Measurements from ENCODE around the gene PPDPF. TPM values are rescaled to one million over a fixed set of nuclear protein-coding genes. Genes with fewer than 3 reads are reported as not detected.

PPDPF gene
- total RNA-seq, 2 experiments from 2014 or later: 34.9 to 117 TPM

- DNase-seq (ENCODE audit: low spot score): no peak
- ChIA-PET POLR2A (no interaction called here), CTCF (ENCODE audit: unreplicated experiment) (no interaction called here)
- Histone ChIP-seq H3K9me2 (ENCODE audit: insufficient read depth, low read length) (no peaks in the 10 kb centered on the region), H3K36me3 (ENCODE audit: insufficient read depth, low read length) (no peaks in the 10 kb centered on the region), H3K27ac (ENCODE audit: low read depth, low read length, poor library complexity, severe bottlenecking) (no peak overlapping the region), H3K4me2 (ENCODE audit: low read length) (no peak overlapping the region), H3K79me2 (ENCODE audit: insufficient read depth, low read depth, low read length) (no peaks in the 10 kb centered on the region), H4K20me1 (ENCODE audit: insufficient read depth, low read length) (no peaks in the 10 kb centered on the region), H2AFZ (ENCODE audit: low read length) (no peak overlapping the region), H3K4me3 (ENCODE audit: low read depth, low read length, poor library complexity, severe bottlenecking) (no peak overlapping the region), H3K4me1 (ENCODE audit: insufficient read depth, low read length, poor library complexity, severe bottlenecking) (no peaks in the 10 kb centered on the region), H3K9me3 (ENCODE audit: low read length) (no peaks in the 10 kb centered on the region)
- intact Hi-C loops (cut with micrococcal nuclease; ENCODE audit: unreplicated experiment): no loop called here
- BruUV-seq (replicated peaks): no TSS peak
- no peak for TF ChIP-seq CTCF (conservative IDR thresholded peaks at IDR 0.05; ENCODE audit: low read length)
- no peak for TF ChIP-seq EZH2phosphoT487 (IDR thresholded peaks at IDR 0.05; ENCODE audit: borderline replicate concordance, low read depth, low read length)
Observed at GRCh38 chr20:63494420-63495166, 26.0 kb upstream of the PPDPF start.

- POLR2A ChIA-PET: no interaction called here
Observed at GRCh38 chr20:63495167-63495720, 25.3 kb upstream of the PPDPF start.

More at GRCh38 chr20:63495167-63495720, 25.3 kb upstream of the PPDPF start:
- intact Hi-C loops (cut with micrococcal nuclease; ENCODE audit: unreplicated experiment): no loop called here
- Histone ChIP-seq H3K4me3 (ENCODE audit: low read depth, low read length, poor library complexity, severe bottlenecking) (no peak overlapping the region), H4K20me1 (ENCODE audit: insufficient read depth, low read length) (no peaks in the 10 kb centered on the region), H3K4me1 (ENCODE audit: insufficient read depth, low read length, poor library complexity, severe bottlenecking) (no peaks in the 10 kb centered on the region), H3K27ac (ENCODE audit: low read depth, low read length, poor library complexity, severe bottlenecking) (no peak overlapping the region), H3K9me3 (ENCODE audit: low read length) (no peaks in the 10 kb centered on the region), H3K9me2 (ENCODE audit: insufficient read depth, low read length) (no peaks in the 10 kb centered on the region), H3K4me2 (ENCODE audit: low read length) (no peak overlapping the region), H3K79me2 (ENCODE audit: insufficient read depth, low read depth, low read length) (no peaks in the 10 kb centered on the region), H3K36me3 (ENCODE audit: insufficient read depth, low read length) (no peaks in the 10 kb centered on the region), H2AFZ (ENCODE audit: low read length) (no peak overlapping the region)
- no peak for DNase-seq (ENCODE audit: low spot score)
- CTCF ChIA-PET (ENCODE audit: unreplicated experiment): no interaction called here
- BruUV-seq (replicated peaks): no TSS peak
- TF ChIP-seq EZH2phosphoT487 (IDR thresholded peaks at IDR 0.05; ENCODE audit: borderline replicate concordance, low read depth, low read length): no peak
- no peak for TF ChIP-seq CTCF (conservative IDR thresholded peaks at IDR 0.05; ENCODE audit: low read length)

All from OCI-LY7 (cell line).